Measurements from ENCODE around the gene CRHR2. TPM values are rescaled to one million over a fixed set of nuclear protein-coding genes. Genes with fewer than 3 reads are reported as not detected.

Gene CRHR2
- total and polyA plus RNA-seq, 11 donors = 0.06 to 1.6 (median 0.71) TPM; not detected in 1

GRCh38 chr7:30713392-30713791, 31.1 kb upstream of the CRHR2 start:
- ATAC-seq (peak in 1 of 4 donors; percentile 16), DNase-seq (no peak)
- no peak overlapping the region for H3K4me3 ChIP-seq
- H3K9me3 ChIP-seq = peaks cover 0 to 13% (median 5%) of the 10 kb centered on the region in 12 donors
- H3K36me3 ChIP-seq = no peaks in the 10 kb centered on the region
- intact Hi-C loops (cut with DNase I) = no loop called here
- TF ChIP-seq POLR2A (IDR thresholded peaks at IDR 0.05) = no peak
- TF ChIP-seq, protein P1, sequence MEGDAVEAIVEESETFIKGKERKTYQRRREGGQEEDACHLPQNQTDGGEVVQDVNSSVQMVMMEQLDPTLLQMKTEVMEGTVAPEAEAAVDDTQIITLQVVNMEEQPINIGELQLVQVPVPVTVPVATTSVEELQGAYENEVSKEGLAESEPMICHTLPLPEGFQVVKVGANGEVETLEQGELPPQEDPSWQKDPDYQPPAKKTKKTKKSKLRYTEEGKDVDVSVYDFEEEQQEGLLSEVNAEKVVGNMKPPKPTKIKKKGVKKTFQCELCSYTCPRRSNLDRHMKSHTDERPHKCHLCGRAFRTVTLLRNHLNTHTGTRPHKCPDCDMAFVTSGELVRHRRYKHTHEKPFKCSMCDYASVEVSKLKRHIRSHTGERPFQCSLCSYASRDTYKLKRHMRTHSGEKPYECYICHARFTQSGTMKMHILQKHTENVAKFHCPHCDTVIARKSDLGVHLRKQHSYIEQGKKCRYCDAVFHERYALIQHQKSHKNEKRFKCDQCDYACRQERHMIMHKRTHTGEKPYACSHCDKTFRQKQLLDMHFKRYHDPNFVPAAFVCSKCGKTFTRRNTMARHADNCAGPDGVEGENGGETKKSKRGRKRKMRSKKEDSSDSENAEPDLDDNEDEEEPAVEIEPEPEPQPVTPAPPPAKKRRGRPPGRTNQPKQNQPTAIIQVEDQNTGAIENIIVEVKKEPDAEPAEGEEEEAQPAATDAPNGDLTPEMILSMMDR (IDR thresholded peaks at IDR 0.05) = no peak
- H3K27ac ChIP-seq = no peak overlapping the region
- H3K27me3 ChIP-seq = no peaks in the 10 kb centered on the region
- whole genome bisulfite sequencing, 4 donors = 79 to 89% (median 84%) methylated on average over 5 to 6 of the region's 6 CpGs
- H3K4me1 ChIP-seq = peaks cover 0 to 8% (median under 1%) of the 10 kb centered on the region in 12 donors

DNA sequence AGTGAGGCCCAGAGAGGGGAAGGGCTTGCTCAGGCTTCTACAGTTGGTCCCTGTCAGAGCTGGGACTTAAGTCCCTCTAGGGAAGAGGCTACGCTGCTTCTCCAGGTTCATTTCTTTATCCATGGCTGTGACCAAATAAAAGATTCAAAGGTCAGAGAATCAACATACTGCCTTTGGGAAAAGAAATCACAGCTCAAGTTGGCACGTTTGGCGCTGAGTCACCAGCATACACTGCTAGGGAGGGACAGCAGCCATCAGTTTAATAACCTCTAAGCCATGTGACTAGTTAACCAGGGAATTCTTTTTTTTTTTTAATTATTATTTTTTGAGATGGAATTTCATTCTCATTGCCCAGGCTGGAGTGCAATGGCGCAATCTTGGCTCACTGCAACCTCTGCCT, 28.4 kb upstream of the CRHR2 start:
- WGBS, 4 donors = 86 to 93% (median 92%) methylated on average over 4 of the region's 4 CpGs
- DNase-seq = no peak
- no peak for ATAC-seq
- Histone ChIP-seq H3K4me1 (peaks cover 0 to 23% (median 9%) of the 10 kb centered on the region in 12 donors), H3K27ac (no peak overlapping the region), H3K36me3 (no peaks in the 10 kb centered on the region), H3K9me3 (no peaks in the 10 kb centered on the region), H3K4me3 (no peak overlapping the region), H3K27me3 (no peaks in the 10 kb centered on the region)
- intact Hi-C loops (cut with DNase I) = no loop called here
- no peak for TF ChIP-seq POLR2A (IDR thresholded peaks at IDR 0.05)
- TF ChIP-seq, protein P1 (IDR thresholded peaks at IDR 0.05) = no peak

DNA sequence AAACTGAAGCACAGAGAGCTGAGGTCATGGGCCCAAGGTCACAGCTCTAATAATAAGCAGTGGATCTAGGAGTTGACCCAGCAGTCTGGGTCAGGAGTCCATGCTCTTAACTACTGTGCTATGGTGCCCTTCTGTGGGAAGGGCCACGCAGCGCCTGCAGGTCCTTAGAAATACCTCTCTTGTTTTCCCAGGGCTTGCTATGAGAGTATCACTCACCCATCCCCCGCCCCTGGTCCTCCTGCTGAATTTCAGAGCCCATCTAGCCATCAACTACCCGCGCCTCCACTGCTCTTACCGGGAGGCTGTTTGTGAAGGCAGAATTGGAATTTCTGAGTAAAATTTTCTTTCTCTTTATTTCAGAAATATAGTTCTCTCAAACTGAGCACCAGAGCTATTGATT, 27.3 kb upstream of the CRHR2 start:
- Histone ChIP-seq H3K9me3 (no peaks in the 10 kb centered on the region), H3K4me1 (peaks cover 0 to 23% (median 9%) of the 10 kb centered on the region in 12 donors), H3K36me3 (no peaks in the 10 kb centered on the region), H3K27me3 (no peaks in the 10 kb centered on the region), H3K4me3 (no peak overlapping the region), H3K27ac (peak overlapping the region in 7 of 12 donors; percentile 23 to 60 (median 51))
- TF ChIP-seq POLR2A (IDR thresholded peaks at IDR 0.05) = no peak
- 71 to 87% (median 81%) methylated on average over 6 of the region's 6 CpGs for WGBS, 4 donors
- intact Hi-C loops (cut with DNase I) = no loop called here
- no peak for DNase-seq
- no peak for ATAC-seq

DNA sequence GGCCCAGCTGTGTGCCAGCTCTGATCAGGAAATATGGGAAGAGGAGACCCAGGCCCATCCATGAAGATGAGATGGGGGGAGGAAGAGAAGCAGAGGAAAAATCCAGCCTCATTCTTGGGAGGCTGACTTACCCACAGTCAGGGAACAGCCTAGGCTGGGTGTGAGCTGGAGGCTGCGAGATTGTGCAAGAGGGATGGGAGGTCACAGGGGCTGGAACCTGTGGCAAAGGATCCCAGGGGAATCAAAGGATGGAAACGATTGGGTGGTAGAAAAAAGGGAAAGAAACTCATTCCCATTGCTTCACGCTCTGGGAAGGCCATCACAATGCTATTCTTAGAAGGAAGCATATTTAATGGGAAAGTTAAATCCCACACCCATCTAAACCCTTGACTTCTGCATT, 26.7 kb upstream of the CRHR2 start:
- WGBS, 4 donors = 53 to 71% (median 57%) methylated on average over 3 of the region's 3 CpGs
- H3K9me3 ChIP-seq = no peaks in the 10 kb centered on the region
- ATAC-seq (peak; percentile 53 to 79 (median 62)), DNase-seq (peak in 4 of 5 donors; percentile 45 to 77 (median 60))
- H3K27me3 ChIP-seq = no peaks in the 10 kb centered on the region
- peaks cover 0 to 23% (median 9%) of the 10 kb centered on the region in 12 donors for H3K4me1 ChIP-seq
- H3K36me3 ChIP-seq = no peaks in the 10 kb centered on the region
- TF ChIP-seq POLR2A (IDR thresholded peaks at IDR 0.05) = no peak
- TF ChIP-seq, protein P1 (IDR thresholded peaks at IDR 0.05) = no peak
- H3K27ac ChIP-seq = peak overlapping the region in 8 of 12 donors; percentile 24 to 82 (median 52)
- intact Hi-C loops (cut with DNase I) = no loop called here
- H3K4me3 ChIP-seq = no peak overlapping the region

DNA sequence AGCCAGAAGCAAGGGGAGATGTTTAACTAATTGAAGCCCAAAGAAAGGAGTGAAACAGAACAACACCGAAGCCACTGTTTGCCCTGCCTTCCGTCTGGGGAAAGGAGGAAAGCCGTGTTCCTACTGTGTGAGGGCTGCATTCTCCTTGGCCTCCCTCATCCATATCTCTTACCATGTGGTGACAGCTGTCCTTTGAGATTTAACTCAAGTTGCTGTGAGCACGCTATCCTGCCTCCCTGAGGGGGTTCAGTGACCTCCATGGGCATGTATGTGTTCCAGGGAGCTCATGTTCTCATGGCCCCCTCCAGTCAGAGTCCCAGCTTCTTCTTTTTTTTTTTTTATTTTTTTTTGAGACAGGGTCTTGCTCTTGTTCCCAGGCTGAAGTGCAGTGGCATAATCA, 26.2 kb upstream of the CRHR2 start:
- no peaks in the 10 kb centered on the region for H3K9me3 ChIP-seq
- peak overlapping the region in 11 of 12 donors; percentile 24 to 82 (median 58) for H3K27ac ChIP-seq
- no peak overlapping the region for H3K4me3 ChIP-seq
- 58 to 94% (median 74%) methylated on average over 4 of the region's 4 CpGs for WGBS, 4 donors
- peak; percentile 11 to 55 (median 43) for ATAC-seq
- no peaks in the 10 kb centered on the region for H3K27me3 ChIP-seq
- intact Hi-C loops (cut with DNase I) = no loop called here
- TF ChIP-seq, protein P1 (IDR thresholded peaks at IDR 0.05) = no peak
- no peak for TF ChIP-seq POLR2A (IDR thresholded peaks at IDR 0.05)
- no peaks in the 10 kb centered on the region for H3K36me3 ChIP-seq
- DNase-seq = peak in 4 of 5 donors; percentile 43 to 69 (median 56)
- H3K4me1 ChIP-seq = peaks cover 0 to 23% (median 9%) of the 10 kb centered on the region in 12 donors

Measured in heart left ventricle (tissue), 16 donors.